PC-3 (cell line): ENCODE data around the gene APOE. TPM values are rescaled to one million over a fixed set of nuclear protein-coding genes. Genes with fewer than 3 reads are reported as not detected.

Source experiments
- ATAC-seq: fragments of 200-7000 bp; cut with Tn5 transposase; 2 replicates; pipeline ENCODE4 v1.9.1; 2020; ENCODE audit warnings: mild to moderate bottlenecking, moderate library complexity
- BruUV-seq: library from RNA; stranded (reverse); fragments of 400-500 nt; replicated peaks from 2 replicates; lab custom pipeline; 2021; lab: Mats Ljungman, UMichigan
- CTCF ChIA-PET: fragments of 300-600 bp; sonication (Branson Sonifier 250); formaldehyde crosslinking; loops from one replicate; lab custom pipeline; 2022; ENCODE audit warnings: antibody characterized with exemption; lab: Charles Lee
- POLR2A ChIA-PET: fragments of 300-600 bp; sonication (Branson Sonifier 250); formaldehyde crosslinking; loops from one replicate; lab custom pipeline; 2022; ENCODE audit warnings: antibody characterized with exemption; ENCODE audit not compliant: unreplicated experiment; lab: Charles Lee
- DNase-seq: peaks from one replicate; pipeline ENCODE4 v3.0.0-alpha.2; 2015
- H2AFZ ChIP-seq: fragments of 300-600 bp; sonication (generic); 2 replicates; pipeline ENCODE4 v1.6.0; 2016; ENCODE audit warnings: antibody characterized with exemption, low read length
- H3F3A ChIP-seq: fragments of 300-600 bp; sonication (generic); one replicate; pipeline ENCODE4 v1.6.0; 2017; ENCODE audit warnings: antibody characterized with exemption, low read length, control low read depth, mild to moderate bottlenecking; ENCODE audit not compliant: unreplicated experiment
- H3K27ac ChIP-seq: fragments of 300-600 bp; sonication (generic); 2 replicates; pipeline ENCODE4 v1.5.1; 2016; ENCODE audit warnings: mild to moderate bottlenecking, low read length
- H3K27me3 ChIP-seq: fragments of 300-600 bp; sonication (generic); 2 replicates; pipeline ENCODE4 v1.6.1; 2016; ENCODE audit warnings: low read length, mixed read lengths
- H3K36me3 ChIP-seq: fragments of 300-600 bp; sonication (generic); 2 replicates; pipeline ENCODE4 v1.6.1; 2016; ENCODE audit warnings: low read depth, mixed run types, low read length, mixed read lengths
- H3K4me1 ChIP-seq: fragments of 300-600 bp; sonication (generic); 2 replicates; pipeline ENCODE4 v1.5.1; 2016; ENCODE audit warnings: low read length; ENCODE audit not compliant: insufficient read depth
- H3K4me2 ChIP-seq: fragments of 300-600 bp; sonication (generic); 2 replicates; pipeline ENCODE4 v1.6.0; 2016; ENCODE audit warnings: low read length
- H3K4me3 ChIP-seq: fragments of 300-600 bp; sonication (generic); 2 replicates; pipeline ENCODE4 v1.5.1; 2016; ENCODE audit warnings: mild to moderate bottlenecking, low read length, mixed read lengths
- H3K79me2 ChIP-seq: fragments of 300-600 bp; sonication (generic); 2 replicates; pipeline ENCODE4 v1.6.1; 2017; ENCODE audit warnings: low read length, mixed read lengths
- H3K9ac ChIP-seq: fragments of 300-600 bp; sonication (generic); 2 replicates; pipeline ENCODE4 v1.6.0; 2016; ENCODE audit warnings: mild to moderate bottlenecking, low read length
- H3K9me2 ChIP-seq: fragments of 300-600 bp; sonication (generic); replicated peaks from 2 replicates; pipeline ENCODE4 v1.6.1; 2016; ENCODE audit warnings: mixed run types, low read length, mixed read lengths
- H3K9me3 ChIP-seq: fragments of 300-600 bp; sonication (generic); 2 replicates; pipeline ENCODE4 v1.6.1; 2016; ENCODE audit warnings: low read length, mixed read lengths
- H4K20me1 ChIP-seq: fragments of 300-600 bp; sonication (generic); 2 replicates; pipeline ENCODE4 v1.6.1; 2016; ENCODE audit warnings: low read length, mixed read lengths
- EZH2 ChIP-seq: fragments of 300-600 bp; sonication (generic); IDR thresholded peaks from one replicate; pipeline ENCODE4 v1.6.1; 2017; ENCODE audit warnings: antibody characterized with exemption, mild to moderate bottlenecking, low read length; ENCODE audit not compliant: unreplicated experiment
- EZH2phosphoT487 ChIP-seq: fragments of 300-600 bp; sonication (generic); IDR thresholded peaks from 2 replicates; pipeline ENCODE4 v1.6.1; 2018; ENCODE audit warnings: mild to moderate bottlenecking, antibody characterized with exemption, low read length, borderline replicate concordance
- intact Hi-C: fragments of 100-400 bp; cut with micrococcal nuclease; formaldehyde crosslinking; loops from 2 replicates; pipeline ENCODE4 v1.9.0; 2023
- total RNA-seq: library from RNA; depleted of rRNA; stranded (reverse); fragments of >200 nt; gene quantifications from 2 replicates; pipeline ENCODE4 v1.2.3, GENCODE V29; 2014
- TF ChIP-seq, protein P1 (sequence below): fragments of 300-600 bp; sonication (generic); conservative IDR thresholded peaks from 2 replicates; pipeline ENCODE4 v1.5.1; 2017; ENCODE audit warnings: antibody characterized with exemption, low read depth, mild to moderate bottlenecking, low read length

APOE gene
- total RNA-seq, 1 experiment from 2014 or later = 3.6 TPM

DNA sequence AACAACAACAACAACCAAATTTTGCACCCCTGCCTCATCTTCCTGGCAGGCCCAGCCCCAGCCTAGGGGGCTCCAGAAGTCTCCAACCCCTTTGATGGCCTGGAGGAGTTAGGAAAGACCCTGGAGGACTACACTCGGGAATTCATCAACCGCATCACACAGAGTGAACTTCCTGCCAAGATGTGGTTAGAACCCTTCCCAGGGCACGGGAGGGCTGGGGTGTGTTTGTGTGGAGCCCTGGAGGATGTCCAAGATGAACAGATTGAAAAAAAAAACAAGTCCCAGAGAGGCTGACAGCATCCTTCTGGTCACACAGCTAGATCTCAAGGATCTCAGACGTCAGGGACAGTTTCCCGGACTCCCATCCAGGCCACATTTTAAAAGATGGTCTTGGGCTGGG is 22.1 kb downstream of the APOE start:
- Histone ChIP-seq H3K36me3 (no peaks in the 10 kb centered on the region), H3K9me2 (no peaks in the 10 kb centered on the region), H3K9ac (no peak overlapping the region), H3K27me3 (no peaks in the 10 kb centered on the region), H3K4me1 (no peaks in the 10 kb centered on the region; the same call in 1 of the 2 replicates), H3K79me2 (no peaks in the 10 kb centered on the region), H3K9me3 (no peaks in the 10 kb centered on the region), H3K4me3 (no peak overlapping the region), H2AFZ (no peak overlapping the region), H4K20me1 (no peaks in the 10 kb centered on the region), H3K27ac (no peak overlapping the region), H3F3A (no peaks in the 10 kb centered on the region), H3K4me2 (no peak overlapping the region)
- ChIA-PET CTCF (no interaction called here), POLR2A (no interaction called here)
- DNase-seq (no peak), ATAC-seq (no peak)
- intact Hi-C loops = no loop called here
- BruUV-seq = no TSS peak
- TF ChIP-seq EZH2phosphoT487 (no peak), EZH2 (no peak)
- TF ChIP-seq, protein P1, sequence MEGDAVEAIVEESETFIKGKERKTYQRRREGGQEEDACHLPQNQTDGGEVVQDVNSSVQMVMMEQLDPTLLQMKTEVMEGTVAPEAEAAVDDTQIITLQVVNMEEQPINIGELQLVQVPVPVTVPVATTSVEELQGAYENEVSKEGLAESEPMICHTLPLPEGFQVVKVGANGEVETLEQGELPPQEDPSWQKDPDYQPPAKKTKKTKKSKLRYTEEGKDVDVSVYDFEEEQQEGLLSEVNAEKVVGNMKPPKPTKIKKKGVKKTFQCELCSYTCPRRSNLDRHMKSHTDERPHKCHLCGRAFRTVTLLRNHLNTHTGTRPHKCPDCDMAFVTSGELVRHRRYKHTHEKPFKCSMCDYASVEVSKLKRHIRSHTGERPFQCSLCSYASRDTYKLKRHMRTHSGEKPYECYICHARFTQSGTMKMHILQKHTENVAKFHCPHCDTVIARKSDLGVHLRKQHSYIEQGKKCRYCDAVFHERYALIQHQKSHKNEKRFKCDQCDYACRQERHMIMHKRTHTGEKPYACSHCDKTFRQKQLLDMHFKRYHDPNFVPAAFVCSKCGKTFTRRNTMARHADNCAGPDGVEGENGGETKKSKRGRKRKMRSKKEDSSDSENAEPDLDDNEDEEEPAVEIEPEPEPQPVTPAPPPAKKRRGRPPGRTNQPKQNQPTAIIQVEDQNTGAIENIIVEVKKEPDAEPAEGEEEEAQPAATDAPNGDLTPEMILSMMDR = no peak

- ATAC-seq (no peak), DNase-seq (no peak)
- Histone ChIP-seq H3K79me2 (no peaks in the 10 kb centered on the region), H3K36me3 (no peaks in the 10 kb centered on the region), H3K4me2 (no peak overlapping the region), H3K4me3 (no peak overlapping the region), H4K20me1 (no peaks in the 10 kb centered on the region), H3K9me3 (no peaks in the 10 kb centered on the region), H3K27ac (no peak overlapping the region), H3K4me1 (no peaks in the 10 kb centered on the region; the same call in 1 of the 2 replicates), H3K9me2 (no peaks in the 10 kb centered on the region), H3K9ac (no peak overlapping the region), H2AFZ (no peak overlapping the region), H3F3A (no peaks in the 10 kb centered on the region), H3K27me3 (no peaks in the 10 kb centered on the region)
- ChIA-PET POLR2A (no interaction called here), CTCF (no interaction called here)
- intact Hi-C loops = no loop called here
- TF ChIP-seq EZH2 (no peak), EZH2phosphoT487 (no peak)
- TF ChIP-seq, protein P1 = no peak
- BruUV-seq = no TSS peak
These were observed 24.5 kb downstream of the APOE start for GRCh38 chr19:44930088-44930487.

GRCh38 chr19:44931541-44931940 is 25.9 kb downstream of the APOE start:
- Histone ChIP-seq H3K27me3 (no peaks in the 10 kb centered on the region), H2AFZ (no peak overlapping the region), H3K9me3 (no peaks in the 10 kb centered on the region), H4K20me1 (no peaks in the 10 kb centered on the region), H3K4me1 (no peaks in the 10 kb centered on the region; the same call in 1 of the 2 replicates), H3K79me2 (no peaks in the 10 kb centered on the region), H3K4me3 (no peak overlapping the region), H3K27ac (no peak overlapping the region), H3K4me2 (no peak overlapping the region), H3F3A (no peaks in the 10 kb centered on the region), H3K9ac (no peak overlapping the region), H3K36me3 (no peaks in the 10 kb centered on the region), H3K9me2 (no peaks in the 10 kb centered on the region)
- intact Hi-C loops = no loop called here
- ATAC-seq (no peak), DNase-seq (no peak)
- BruUV-seq = no TSS peak
- CTCF ChIA-PET = no interaction called here
- no peak for TF ChIP-seq EZH2phosphoT487
- TF ChIP-seq, protein P1 = no peak
- no peak for TF ChIP-seq EZH2
- POLR2A ChIA-PET = no interaction called here
